Endothelial cell (in vitro differentiated cells): Measurements from ENCODE around the gene DMD. TPM values are rescaled to one million over a fixed set of nuclear protein-coding genes. Genes with fewer than 3 reads are reported as not detected.

Source experiments
- DNase-seq: peaks from one replicate; pipeline ENCODE4 v3.0.0; 2021; ENCODE audit warnings: low spot score
- H3K27ac Mint-ChIP-seq: one replicate; pipeline ENCODE4 v1.8.0; 2021; ENCODE audit warnings: mixed read lengths, inconsistent platforms; ENCODE audit not compliant: unreplicated experiment
- H3K27me3 Mint-ChIP-seq: one replicate; pipeline ENCODE4 v1.8.0; 2021; ENCODE audit warnings: mild to moderate bottlenecking, moderate library complexity, mixed read lengths, inconsistent platforms; ENCODE audit not compliant: unreplicated experiment
- H3K36me3 Mint-ChIP-seq: one replicate; pipeline ENCODE4 v1.8.0; 2021; ENCODE audit warnings: mild to moderate bottlenecking, low read depth, mixed read lengths, inconsistent platforms; ENCODE audit not compliant: unreplicated experiment
- H3K4me1 Mint-ChIP-seq: one replicate; pipeline ENCODE4 v1.8.0; 2021; ENCODE audit warnings: mild to moderate bottlenecking, mixed read lengths, inconsistent platforms; ENCODE audit not compliant: unreplicated experiment
- H3K4me3 Mint-ChIP-seq: one replicate; pipeline ENCODE4 v1.8.0; 2021; ENCODE audit warnings: mild to moderate bottlenecking, mixed read lengths, inconsistent platforms; ENCODE audit not compliant: unreplicated experiment
- H3K9me3 Mint-ChIP-seq: one replicate; pipeline ENCODE4 v1.8.0; 2021; ENCODE audit warnings: mixed read lengths, inconsistent platforms; ENCODE audit not compliant: unreplicated experiment
- total RNA-seq: library from RNA; stranded (reverse); fragmentation: NEBNext Ultra II Directional; extraction: Animal tissue kit (Norgen Biotek cat#: 25700); gene quantifications from one replicate; pipeline ENCODE4 v1.2.1, GENCODE V29; 2021; ENCODE audit not compliant: unreplicated experiment
- TF ChIP-seq, protein P1 (sequence below): fragments of 200-600 bp; sonication (generic); IDR thresholded peaks from one replicate; pipeline ENCODE4 v1.5.0; 2021; ENCODE audit warnings: antibody characterized with exemption; ENCODE audit not compliant: unreplicated experiment

Gene DMD
- total RNA-seq, 1 donor from 2014 or later = 5.5 TPM

- no peak overlapping the region for H3K27ac Mint-ChIP-seq
- no peak for DNase-seq
- no peaks in the 10 kb centered on the region for H3K36me3 Mint-ChIP-seq
- no peaks in the 10 kb centered on the region for H3K9me3 Mint-ChIP-seq
- no peaks in the 10 kb centered on the region for H3K27me3 Mint-ChIP-seq
- no peaks in the 10 kb centered on the region for H3K4me1 Mint-ChIP-seq
- no peak overlapping the region for H3K4me3 Mint-ChIP-seq
- TF ChIP-seq, protein P1, sequence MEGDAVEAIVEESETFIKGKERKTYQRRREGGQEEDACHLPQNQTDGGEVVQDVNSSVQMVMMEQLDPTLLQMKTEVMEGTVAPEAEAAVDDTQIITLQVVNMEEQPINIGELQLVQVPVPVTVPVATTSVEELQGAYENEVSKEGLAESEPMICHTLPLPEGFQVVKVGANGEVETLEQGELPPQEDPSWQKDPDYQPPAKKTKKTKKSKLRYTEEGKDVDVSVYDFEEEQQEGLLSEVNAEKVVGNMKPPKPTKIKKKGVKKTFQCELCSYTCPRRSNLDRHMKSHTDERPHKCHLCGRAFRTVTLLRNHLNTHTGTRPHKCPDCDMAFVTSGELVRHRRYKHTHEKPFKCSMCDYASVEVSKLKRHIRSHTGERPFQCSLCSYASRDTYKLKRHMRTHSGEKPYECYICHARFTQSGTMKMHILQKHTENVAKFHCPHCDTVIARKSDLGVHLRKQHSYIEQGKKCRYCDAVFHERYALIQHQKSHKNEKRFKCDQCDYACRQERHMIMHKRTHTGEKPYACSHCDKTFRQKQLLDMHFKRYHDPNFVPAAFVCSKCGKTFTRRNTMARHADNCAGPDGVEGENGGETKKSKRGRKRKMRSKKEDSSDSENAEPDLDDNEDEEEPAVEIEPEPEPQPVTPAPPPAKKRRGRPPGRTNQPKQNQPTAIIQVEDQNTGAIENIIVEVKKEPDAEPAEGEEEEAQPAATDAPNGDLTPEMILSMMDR = no peak
Measured at GRCh38 chrX:32948130-32948529, 263.2 kb downstream of the DMD start.

DNA sequence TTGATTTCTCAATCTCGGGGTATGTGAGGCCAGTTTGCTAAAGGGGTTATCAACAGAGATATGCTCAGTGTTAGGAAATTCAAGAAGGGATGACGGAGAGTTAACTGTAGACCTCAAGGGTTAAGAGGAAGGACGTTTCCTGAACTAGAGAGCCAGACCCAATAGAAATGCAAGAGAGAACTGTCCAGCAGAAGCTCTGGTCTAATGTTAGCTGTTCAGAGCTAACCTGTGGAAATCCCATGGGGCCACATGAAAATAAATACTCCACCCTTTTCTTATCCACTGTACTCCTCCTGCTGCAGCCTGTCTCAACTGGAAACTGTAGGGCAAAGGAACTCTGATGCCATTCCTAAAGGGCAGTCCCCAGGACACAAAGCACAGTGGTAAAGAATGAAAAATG is 274.3 kb downstream of the DMD start:
- Mint-ChIP-seq H3K4me1 (no peaks in the 10 kb centered on the region), H3K27ac (no peak overlapping the region), H3K4me3 (no peak overlapping the region), H3K9me3 (no peaks in the 10 kb centered on the region), H3K27me3 (no peaks in the 10 kb centered on the region), H3K36me3 (no peaks in the 10 kb centered on the region)
- TF ChIP-seq, protein P1 = no peak
- DNase-seq = no peak

- Mint-ChIP-seq H3K36me3 (no peaks in the 10 kb centered on the region), H3K27ac (no peak overlapping the region), H3K27me3 (no peaks in the 10 kb centered on the region), H3K4me1 (no peaks in the 10 kb centered on the region), H3K4me3 (no peak overlapping the region), H3K9me3 (no peaks in the 10 kb centered on the region)
- TF ChIP-seq, protein P1 = no peak
- DNase-seq = no peak
Measured at GRCh38 chrX:32933548-32933947, 277.8 kb downstream of the DMD start.

GRCh38 chrX:32929040-32929439 is 282.3 kb downstream of the DMD start:
- H3K4me1 Mint-ChIP-seq = no peaks in the 10 kb centered on the region
- H3K27me3 Mint-ChIP-seq = no peaks in the 10 kb centered on the region
- no peaks in the 10 kb centered on the region for H3K36me3 Mint-ChIP-seq
- H3K9me3 Mint-ChIP-seq = no peaks in the 10 kb centered on the region
- no peak for DNase-seq
- no peak overlapping the region for H3K27ac Mint-ChIP-seq
- TF ChIP-seq, protein P1 = no peak
- no peak overlapping the region for H3K4me3 Mint-ChIP-seq

GRCh38 chrX:32896088-32896487 is 315.3 kb downstream of the DMD start:
- H3K4me3 Mint-ChIP-seq = no peak overlapping the region
- no peaks in the 10 kb centered on the region for H3K4me1 Mint-ChIP-seq
- no peaks in the 10 kb centered on the region for H3K9me3 Mint-ChIP-seq
- peaks cover 2% of the 10 kb centered on the region for H3K27me3 Mint-ChIP-seq
- no peaks in the 10 kb centered on the region for H3K36me3 Mint-ChIP-seq
- TF ChIP-seq, protein P1 = no peak
- no peak overlapping the region for H3K27ac Mint-ChIP-seq
- no peak for DNase-seq
